AG09309 (cell line): Measurements from ENCODE around the gene CRTC3.

ENCODE experiments used
- DNase-seq: peaks from one replicate; pipeline ENCODE4 v3.0.0-alpha.2; 2010; ENCODE audit warnings: low read depth
- H3K4me3 ChIP-seq: 2 replicates; pipeline ENCODE4 v1.5.1; 2011; ENCODE audit warnings: mild to moderate bottlenecking, low read depth, low read length, moderate library complexity; ENCODE audit not compliant: control insufficient read depth
- TF ChIP-seq, protein P1 (sequence below): IDR thresholded peaks from 2 replicates; pipeline ENCODE4 v1.5.1; 2011; ENCODE audit warnings: mild to moderate bottlenecking, low read depth, low read length, inconsistent platforms; ENCODE audit not compliant: insufficient read depth, control insufficient read depth; ENCODE audit errors: missing control alignments

The CRTC3 gene

GRCh38 chr15:90570643-90571042, 40.9 kb downstream of the CRTC3 start:
- no peak for DNase-seq
- H3K4me3 ChIP-seq, result no peak overlapping the region
- TF ChIP-seq, protein P1, sequence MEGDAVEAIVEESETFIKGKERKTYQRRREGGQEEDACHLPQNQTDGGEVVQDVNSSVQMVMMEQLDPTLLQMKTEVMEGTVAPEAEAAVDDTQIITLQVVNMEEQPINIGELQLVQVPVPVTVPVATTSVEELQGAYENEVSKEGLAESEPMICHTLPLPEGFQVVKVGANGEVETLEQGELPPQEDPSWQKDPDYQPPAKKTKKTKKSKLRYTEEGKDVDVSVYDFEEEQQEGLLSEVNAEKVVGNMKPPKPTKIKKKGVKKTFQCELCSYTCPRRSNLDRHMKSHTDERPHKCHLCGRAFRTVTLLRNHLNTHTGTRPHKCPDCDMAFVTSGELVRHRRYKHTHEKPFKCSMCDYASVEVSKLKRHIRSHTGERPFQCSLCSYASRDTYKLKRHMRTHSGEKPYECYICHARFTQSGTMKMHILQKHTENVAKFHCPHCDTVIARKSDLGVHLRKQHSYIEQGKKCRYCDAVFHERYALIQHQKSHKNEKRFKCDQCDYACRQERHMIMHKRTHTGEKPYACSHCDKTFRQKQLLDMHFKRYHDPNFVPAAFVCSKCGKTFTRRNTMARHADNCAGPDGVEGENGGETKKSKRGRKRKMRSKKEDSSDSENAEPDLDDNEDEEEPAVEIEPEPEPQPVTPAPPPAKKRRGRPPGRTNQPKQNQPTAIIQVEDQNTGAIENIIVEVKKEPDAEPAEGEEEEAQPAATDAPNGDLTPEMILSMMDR, result no peak

GRCh38 chr15:90571063-90571541, 41.4 kb downstream of the CRTC3 start:
- no peak overlapping the region for H3K4me3 ChIP-seq
- DNase-seq, result no peak
- TF ChIP-seq, protein P1, result no peak

DNA sequence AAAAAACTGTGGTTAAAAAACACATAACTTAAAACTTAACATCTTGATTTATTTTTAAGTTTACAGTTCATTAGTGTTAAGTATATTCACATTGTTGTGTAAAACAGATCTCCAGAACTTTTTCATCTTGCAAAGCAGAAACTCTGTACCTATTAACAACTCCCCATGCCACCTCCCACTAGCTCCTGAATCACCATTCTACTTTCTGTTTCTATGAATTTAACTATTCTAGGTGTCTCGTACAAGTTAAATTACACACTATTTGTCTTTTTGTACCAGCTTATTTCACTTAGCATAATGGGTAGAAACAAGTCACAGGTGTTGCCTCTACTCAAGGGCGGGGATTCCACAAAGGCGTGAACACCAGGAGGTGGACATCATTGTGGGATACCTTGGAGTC, 43.2 kb downstream of the CRTC3 start:
- no peak for DNase-seq
- TF ChIP-seq, protein P1, result no peak
- no peak overlapping the region for H3K4me3 ChIP-seq

GRCh38 chr15:90576711-90577389, 47.1 kb downstream of the CRTC3 start:
- DNase-seq, result no peak
- no peak overlapping the region for H3K4me3 ChIP-seq
- TF ChIP-seq, protein P1, result no peak

- no peak overlapping the region for H3K4me3 ChIP-seq
- DNase-seq, result no peak
- TF ChIP-seq, protein P1, result no peak
Measured at GRCh38 chr15:90579213-90579612, 49.5 kb downstream of the CRTC3 start.

GRCh38 chr15:90580099-90580498, 50.4 kb downstream of the CRTC3 start:
- H3K4me3 ChIP-seq, result no peak overlapping the region
- TF ChIP-seq, protein P1, result no peak
- no peak for DNase-seq
